T-helper 2 cell treated with Interferon-gamma antibody and Interleukin-4, amounts not matched to agents 5 μg/mL and 100 μg/mL, for 36 hours (primary cell): ENCODE data around the gene AUH.
A peak's percentile ranks its signal among the peaks of the same experiment; 100 is the strongest.
"Not testable (repeated sequence)": the region's sequence is repeated elsewhere in the genome, so short reads cannot be mapped to it uniquely, and the experiment has no call there.

ENCODE experiments used
- DNase-seq: peaks from one replicate; pipeline ENCODE4 v3.0.0; 2021; ENCODE audit warnings: low spot score
- H3K27ac Mint-ChIP-seq: one replicate; pipeline ENCODE4 v1.8.0; 2021; ENCODE audit warnings: mild to moderate bottlenecking, mixed read lengths
- H3K27me3 Mint-ChIP-seq: one replicate; pipeline ENCODE4 v1.8.0; 2021; ENCODE audit warnings: low read depth, mixed read lengths
- H3K36me3 Mint-ChIP-seq: one replicate; pipeline ENCODE4 v1.8.0; 2021; ENCODE audit warnings: low read depth, mixed read lengths
- H3K4me1 Mint-ChIP-seq: one replicate; pipeline ENCODE4 v1.8.0; 2021; ENCODE audit warnings: low read depth, mixed read lengths
- H3K4me3 Mint-ChIP-seq: one replicate; pipeline ENCODE4 v1.8.0; 2022; ENCODE audit warnings: mild to moderate bottlenecking, moderate library complexity, mixed read lengths
- H3K9me3 Mint-ChIP-seq: one replicate; pipeline ENCODE4 v1.8.0; 2021; ENCODE audit warnings: mixed read lengths

Gene AUH

GRCh38 chr9:91207729-91208418 is 153.8 kb downstream of the AUH start:
- Mint-ChIP-seq H3K27me3 (no peaks in the 10 kb centered on the region), H3K36me3 (peaks cover 38% of the 10 kb centered on the region), H3K4me3 (peak overlapping the region; percentile 77), H3K9me3 (peaks cover 26% of the 10 kb centered on the region), H3K27ac (peak overlapping the region; percentile 88), H3K4me1 (peaks cover 54% of the 10 kb centered on the region)
- peak; percentile 59 for DNase-seq

GRCh38 chr9:91207397-91207728 is 154.4 kb downstream of the AUH start:
- H3K4me1 Mint-ChIP-seq: peaks cover 51% of the 10 kb centered on the region
- peaks cover 29% of the 10 kb centered on the region for H3K9me3 Mint-ChIP-seq
- H3K4me3 Mint-ChIP-seq: peak overlapping the region; percentile 77
- peak overlapping the region; percentile 88 for H3K27ac Mint-ChIP-seq
- H3K27me3 Mint-ChIP-seq: no peaks in the 10 kb centered on the region
- H3K36me3 Mint-ChIP-seq: peaks cover 36% of the 10 kb centered on the region
- DNase-seq: no peak

GRCh38 chr9:91206806-91207205 is 154.9 kb downstream of the AUH start:
- H3K9me3 Mint-ChIP-seq: peaks cover 35% of the 10 kb centered on the region
- H3K27ac Mint-ChIP-seq: no peak overlapping the region
- peak overlapping the region; percentile 77 for H3K4me3 Mint-ChIP-seq
- peaks cover 35% of the 10 kb centered on the region for H3K36me3 Mint-ChIP-seq
- no peak for DNase-seq
- no peaks in the 10 kb centered on the region for H3K27me3 Mint-ChIP-seq
- peaks cover 45% of the 10 kb centered on the region for H3K4me1 Mint-ChIP-seq

- DNase-seq: no peak
- Mint-ChIP-seq H3K4me1 (peaks cover 48% of the 10 kb centered on the region), H3K36me3 (peaks cover 54% of the 10 kb centered on the region), H3K27ac (no peak overlapping the region), H3K4me3 (no peak overlapping the region), H3K9me3 (peaks cover 61% of the 10 kb centered on the region), H3K27me3 (no peaks in the 10 kb centered on the region)
Measured at GRCh38 chr9:91202736-91203283, 158.9 kb downstream of the AUH start.

GRCh38 chr9:91200692-91201336 is 160.9 kb downstream of the AUH start:
- no peak for DNase-seq
- Mint-ChIP-seq H3K4me3 (no peak overlapping the region), H3K4me1 (peaks cover 47% of the 10 kb centered on the region), H3K27me3 (no peaks in the 10 kb centered on the region), H3K36me3 (peaks cover 57% of the 10 kb centered on the region), H3K27ac (no peak overlapping the region), H3K9me3 (peaks cover 55% of the 10 kb centered on the region)

GRCh38 chr9:91199739-91200497 is 161.8 kb downstream of the AUH start:
- no peaks in the 10 kb centered on the region for H3K27me3 Mint-ChIP-seq
- H3K36me3 Mint-ChIP-seq: peaks cover 53% of the 10 kb centered on the region
- peaks cover 50% of the 10 kb centered on the region for H3K9me3 Mint-ChIP-seq
- no peak overlapping the region for H3K4me3 Mint-ChIP-seq
- H3K4me1 Mint-ChIP-seq: peaks cover 53% of the 10 kb centered on the region
- peak overlapping the region; percentile 49 for H3K27ac Mint-ChIP-seq
- DNase-seq: no peak

GRCh38 chr9:91198881-91199280 is 162.8 kb downstream of the AUH start:
- H3K4me3 Mint-ChIP-seq, H3K27me3 Mint-ChIP-seq, H3K27ac Mint-ChIP-seq, DNase-seq: not testable (repeated sequence)
- peaks cover 42% of the 10 kb centered on the region for H3K9me3 Mint-ChIP-seq
- H3K4me1 Mint-ChIP-seq: peaks cover 57% of the 10 kb centered on the region
- peaks cover 46% of the 10 kb centered on the region for H3K36me3 Mint-ChIP-seq

GRCh38 chr9:91198405-91198804 is 163.3 kb downstream of the AUH start:
- H3K36me3 Mint-ChIP-seq: peaks cover 45% of the 10 kb centered on the region
- H3K27ac Mint-ChIP-seq: no peak overlapping the region

GRCh38 chr9:91197232-91198181 is 164.2 kb downstream of the AUH start:
- H3K9me3 Mint-ChIP-seq: peaks cover 34% of the 10 kb centered on the region
- DNase-seq: no peak
- no peak overlapping the region for H3K4me3 Mint-ChIP-seq
- H3K27me3 Mint-ChIP-seq: no peaks in the 10 kb centered on the region
- no peak overlapping the region for H3K27ac Mint-ChIP-seq
- peaks cover 66% of the 10 kb centered on the region for H3K4me1 Mint-ChIP-seq
- peaks cover 41% of the 10 kb centered on the region for H3K36me3 Mint-ChIP-seq

More at GRCh38 chr9:91198405-91198804, 163.3 kb downstream of the AUH start:
- Mint-ChIP-seq H3K9me3 (peaks cover 40% of the 10 kb centered on the region), H3K4me3 (no peak overlapping the region), H3K27me3 (no peaks in the 10 kb centered on the region), H3K4me1 (peaks cover 61% of the 10 kb centered on the region)
- DNase-seq: no peak

GRCh38 chr9:91196103-91196950 is 165.4 kb downstream of the AUH start:
- Mint-ChIP-seq H3K9me3 (peaks cover 22% of the 10 kb centered on the region), H3K27ac (peak overlapping the region; percentile 31), H3K36me3 (peaks cover 30% of the 10 kb centered on the region), H3K4me3 (no peak overlapping the region), H3K27me3 (no peaks in the 10 kb centered on the region), H3K4me1 (peaks cover 78% of the 10 kb centered on the region)
- DNase-seq: no peak

GRCh38 chr9:91195372-91196012 is 166.2 kb downstream of the AUH start:
- H3K4me3 Mint-ChIP-seq: no peak overlapping the region
- H3K36me3 Mint-ChIP-seq: peaks cover 22% of the 10 kb centered on the region
- H3K27me3 Mint-ChIP-seq: no peaks in the 10 kb centered on the region

GRCh38 chr9:91193658-91194391 is 167.9 kb downstream of the AUH start:
- Mint-ChIP-seq H3K36me3 (peaks cover 21% of the 10 kb centered on the region), H3K27ac (peak overlapping the region; percentile 96), H3K4me1 (peaks cover 78% of the 10 kb centered on the region), H3K4me3 (peak overlapping the region; percentile 80), H3K9me3 (peaks cover 10% of the 10 kb centered on the region), H3K27me3 (no peaks in the 10 kb centered on the region)
- DNase-seq: peak; percentile 96

More at GRCh38 chr9:91195372-91196012, 166.2 kb downstream of the AUH start:
- Mint-ChIP-seq H3K27ac (no peak overlapping the region), H3K9me3 (peaks cover 13% of the 10 kb centered on the region), H3K4me1 (peaks cover 80% of the 10 kb centered on the region)
- DNase-seq: no peak
